ENCODE data around the gene MAMDC2. TPM values are rescaled to one million over a fixed set of nuclear protein-coding genes. Genes with fewer than 3 reads are reported as not detected.

The MAMDC2 gene
- total RNA-seq, 2 experiments from 2014 or later: 0.12 TPM; not detected in 1

GRCh38 chr9:70085241-70085640, 41.6 kb downstream of the MAMDC2 start:
- CTCF ChIA-PET: no interaction called here
- Mint-ChIP-seq H3K4me1 (no peaks in the 10 kb centered on the region), H3K36me3 (no peaks in the 10 kb centered on the region)

GRCh38 chr9:70091103-70091502, 47.5 kb downstream of the MAMDC2 start:
- CTCF ChIA-PET: no interaction called here
- Mint-ChIP-seq H3K4me1 (no peaks in the 10 kb centered on the region), H3K27ac (no peak overlapping the region), H3K4me3 (no peak overlapping the region), H3K36me3 (no peaks in the 10 kb centered on the region), H3K9me3 (ENCODE audit: low read depth) (no peaks in the 10 kb centered on the region), H3K27me3 (peaks cover 7% of the 10 kb centered on the region)
- DNase-seq (no peak), ATAC-seq (no peak)

More at GRCh38 chr9:70085241-70085640, 41.6 kb downstream of the MAMDC2 start:
- ATAC-seq (no peak), DNase-seq (no peak)
- peaks cover 12% of the 10 kb centered on the region for H3K27me3 Mint-ChIP-seq
- H3K4me3 Mint-ChIP-seq: no peak overlapping the region
- no peak overlapping the region for H3K27ac Mint-ChIP-seq
- H3K9me3 Mint-ChIP-seq (ENCODE audit: low read depth): no peaks in the 10 kb centered on the region

DNA sequence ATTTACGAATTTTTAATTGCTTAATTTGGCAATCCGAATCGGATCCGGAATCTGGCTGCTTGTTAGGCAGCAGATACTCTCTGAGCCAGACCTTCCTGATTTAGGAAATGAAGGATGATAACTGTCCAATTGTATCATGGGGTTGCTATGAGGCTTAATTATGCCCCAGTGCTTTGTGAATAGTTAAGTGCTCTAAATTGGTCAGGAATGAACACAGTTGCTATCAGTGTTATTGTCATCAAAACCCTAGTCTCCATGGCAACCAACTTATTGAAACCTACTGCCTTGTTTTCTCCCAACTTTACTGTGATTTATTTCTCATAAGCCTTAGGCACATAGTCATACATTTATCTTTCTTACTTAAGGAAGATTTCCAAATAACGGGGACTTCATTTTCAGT, 47.9 kb downstream of the MAMDC2 start:
- Mint-ChIP-seq H3K9me3 (ENCODE audit: low read depth) (no peaks in the 10 kb centered on the region), H3K36me3 (no peaks in the 10 kb centered on the region), H3K4me3 (no peak overlapping the region), H3K27ac (no peak overlapping the region), H3K4me1 (no peaks in the 10 kb centered on the region), H3K27me3 (peaks cover 7% of the 10 kb centered on the region)
- ATAC-seq (no peak), DNase-seq (no peak)
- CTCF ChIA-PET: no interaction called here

DNA sequence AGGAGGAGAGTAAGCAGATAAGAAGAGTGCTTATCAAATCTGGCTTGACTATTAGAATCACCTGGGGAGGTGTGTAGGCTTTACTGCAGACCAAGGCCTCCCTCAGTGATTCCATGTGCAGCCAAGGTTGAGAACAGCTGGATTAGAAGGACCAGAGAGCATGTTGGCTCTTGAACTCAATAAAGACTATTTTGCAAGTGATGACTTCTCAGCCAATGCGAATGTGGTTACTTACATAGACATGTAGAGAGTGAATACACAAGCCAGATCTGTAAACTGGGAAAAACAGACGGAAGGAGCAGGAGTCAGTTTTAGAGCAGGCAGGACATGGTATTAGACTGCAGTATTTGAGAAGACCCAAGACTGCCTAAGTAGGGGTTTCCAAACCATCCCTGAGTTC, 48.5 kb downstream of the MAMDC2 start:
- Mint-ChIP-seq H3K4me3 (no peak overlapping the region), H3K9me3 (ENCODE audit: low read depth) (no peaks in the 10 kb centered on the region), H3K27me3 (peaks cover 7% of the 10 kb centered on the region), H3K36me3 (no peaks in the 10 kb centered on the region), H3K4me1 (no peaks in the 10 kb centered on the region), H3K27ac (no peak overlapping the region)
- DNase-seq (no peak), ATAC-seq (no peak)
- CTCF ChIA-PET: no interaction called here

GRCh38 chr9:70093095-70093494, 49.4 kb downstream of the MAMDC2 start:
- CTCF ChIA-PET: no interaction called here
- H3K4me3 Mint-ChIP-seq: no peak overlapping the region
- H3K9me3 Mint-ChIP-seq (ENCODE audit: low read depth): no peaks in the 10 kb centered on the region
- peaks cover 7% of the 10 kb centered on the region for H3K27me3 Mint-ChIP-seq
- ATAC-seq: no peak
- H3K36me3 Mint-ChIP-seq: no peaks in the 10 kb centered on the region
- DNase-seq: no peak
- no peaks in the 10 kb centered on the region for H3K4me1 Mint-ChIP-seq
- H3K27ac Mint-ChIP-seq: no peak overlapping the region

DNA sequence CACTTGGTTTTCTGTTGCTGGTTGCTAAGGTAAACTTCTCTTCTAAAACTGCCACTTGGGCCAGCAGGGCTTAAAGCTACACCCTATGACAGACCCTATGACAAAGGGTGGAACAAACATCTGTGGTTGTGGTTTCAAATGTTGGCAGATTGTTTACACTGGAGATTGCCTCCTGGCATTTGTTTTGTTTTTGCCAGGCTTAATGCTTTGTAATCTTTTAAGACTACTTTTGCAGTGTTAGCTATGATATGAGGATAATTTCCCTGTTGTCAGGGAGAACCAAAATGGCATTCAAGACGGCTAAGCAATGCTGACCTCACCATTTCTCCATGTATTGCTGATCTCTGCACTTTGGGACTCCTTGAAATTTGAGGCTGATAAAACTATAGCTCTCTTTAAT, 50.3 kb downstream of the MAMDC2 start:
- DNase-seq: no peak
- Mint-ChIP-seq H3K27me3 (peaks cover 7% of the 10 kb centered on the region), H3K27ac (no peak overlapping the region), H3K4me1 (no peaks in the 10 kb centered on the region), H3K36me3 (no peaks in the 10 kb centered on the region), H3K9me3 (ENCODE audit: low read depth) (no peaks in the 10 kb centered on the region), H3K4me3 (no peak overlapping the region)
- no peak for ATAC-seq
- CTCF ChIA-PET: no interaction called here

GRCh38 chr9:70094747-70095146, 51.1 kb downstream of the MAMDC2 start:
- CTCF ChIA-PET: no interaction called here
- Mint-ChIP-seq H3K36me3 (no peaks in the 10 kb centered on the region), H3K9me3 (ENCODE audit: low read depth) (no peaks in the 10 kb centered on the region), H3K27me3 (peaks cover 5% of the 10 kb centered on the region), H3K27ac (no peak overlapping the region), H3K4me3 (no peak overlapping the region), H3K4me1 (no peaks in the 10 kb centered on the region)
- no peak for DNase-seq
- no peak for ATAC-seq

DNA sequence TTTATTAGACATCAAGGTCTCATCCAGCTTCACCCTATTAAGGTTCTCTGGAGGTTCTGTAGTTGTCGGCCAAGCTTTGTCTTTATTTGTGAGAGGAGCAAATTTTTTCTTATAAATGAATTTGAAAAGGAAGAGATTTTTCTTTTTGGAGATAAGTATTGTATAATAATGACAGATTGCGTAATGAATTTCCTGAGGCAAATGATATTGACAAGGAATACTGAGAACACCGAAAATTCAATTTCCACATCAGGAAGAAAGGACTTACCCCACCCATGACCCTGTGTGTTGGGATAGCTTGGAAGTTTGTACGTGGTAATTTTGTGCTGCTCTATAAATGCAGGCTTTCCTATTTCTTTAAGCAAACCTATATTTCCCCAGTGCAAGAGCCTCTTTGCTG, 53.5 kb downstream of the MAMDC2 start:
- no peak overlapping the region for H3K4me3 Mint-ChIP-seq
- no peaks in the 10 kb centered on the region for H3K9me3 Mint-ChIP-seq (ENCODE audit: low read depth)
- H3K27me3 Mint-ChIP-seq: peaks cover 5% of the 10 kb centered on the region
- ATAC-seq (no peak), DNase-seq (no peak)
- CTCF ChIA-PET: no interaction called here
- H3K27ac Mint-ChIP-seq: no peak overlapping the region
- H3K4me1 Mint-ChIP-seq: no peaks in the 10 kb centered on the region
- no peaks in the 10 kb centered on the region for H3K36me3 Mint-ChIP-seq

GRCh38 chr9:70100362-70100761, 56.7 kb downstream of the MAMDC2 start:
- no peak for DNase-seq
- H3K9me3 Mint-ChIP-seq (ENCODE audit: low read depth): no peaks in the 10 kb centered on the region
- no peak overlapping the region for H3K4me3 Mint-ChIP-seq
- H3K4me1 Mint-ChIP-seq: no peaks in the 10 kb centered on the region
- H3K27me3 Mint-ChIP-seq: no peaks in the 10 kb centered on the region
- H3K36me3 Mint-ChIP-seq: no peaks in the 10 kb centered on the region
- CTCF ChIA-PET: no interaction called here
- no peak overlapping the region for H3K27ac Mint-ChIP-seq
- ATAC-seq: no peak

DNA sequence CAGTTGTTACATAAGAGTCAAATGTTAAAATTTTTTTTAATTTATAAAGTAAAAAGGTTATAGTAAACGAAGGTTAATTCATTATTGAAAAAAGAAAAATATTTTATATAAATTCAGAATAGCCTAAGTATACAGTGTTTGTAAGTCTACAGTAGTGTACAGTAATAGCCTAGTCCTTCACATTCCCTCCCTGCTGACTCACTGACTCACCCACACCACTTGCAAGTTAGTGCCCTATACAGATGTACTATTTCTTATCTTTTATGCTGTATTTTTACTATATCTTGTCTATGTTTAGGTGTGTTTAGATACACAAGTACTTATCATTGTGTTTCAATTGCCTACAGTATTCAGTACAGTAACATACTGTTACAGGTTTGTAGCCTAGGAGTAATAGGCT, 57.6 kb downstream of the MAMDC2 start:
- Mint-ChIP-seq H3K9me3 (ENCODE audit: low read depth) (no peaks in the 10 kb centered on the region), H3K36me3 (no peaks in the 10 kb centered on the region), H3K4me1 (no peaks in the 10 kb centered on the region), H3K4me3 (no peak overlapping the region), H3K27me3 (no peaks in the 10 kb centered on the region), H3K27ac (no peak overlapping the region)
- DNase-seq (no peak), ATAC-seq (no peak)
- CTCF ChIA-PET: interaction anchor here (0.9 kb wide), 1 partner anchor 9 kb away, joined by 3 read pairs; no protein-coding TSS in a partner anchor

- no peak for ATAC-seq
- no peak overlapping the region for H3K27ac Mint-ChIP-seq
- no peak for DNase-seq
- H3K36me3 Mint-ChIP-seq: no peaks in the 10 kb centered on the region
- H3K4me1 Mint-ChIP-seq: no peaks in the 10 kb centered on the region
- no peak overlapping the region for H3K4me3 Mint-ChIP-seq
- peaks cover 6% of the 10 kb centered on the region for H3K27me3 Mint-ChIP-seq
- CTCF ChIA-PET: no interaction called here
- no peaks in the 10 kb centered on the region for H3K9me3 Mint-ChIP-seq (ENCODE audit: low read depth)
These were observed 61.5 kb downstream of the MAMDC2 start for GRCh38 chr9:70105147-70105546.

DNA sequence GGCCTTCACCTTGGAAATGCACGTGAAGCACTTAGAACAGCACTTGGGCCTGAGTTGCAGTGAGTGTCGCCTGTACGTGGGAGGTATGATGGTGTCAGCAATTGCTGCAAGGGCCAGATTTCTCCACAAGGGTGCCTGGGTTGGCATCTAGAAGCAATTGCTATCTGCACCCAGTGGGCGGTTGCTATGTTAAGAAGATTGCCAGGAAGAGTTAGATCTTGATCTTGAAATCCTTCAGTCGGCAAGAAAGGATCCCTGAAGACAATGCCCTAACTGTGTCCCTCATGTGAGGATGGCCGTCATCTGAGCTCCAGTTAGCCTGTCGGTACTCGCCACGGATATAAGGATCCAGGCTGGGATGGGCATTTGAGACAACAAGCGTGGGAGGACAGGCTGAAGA, 62.9 kb downstream of the MAMDC2 start:
- no peaks in the 10 kb centered on the region for H3K36me3 Mint-ChIP-seq
- H3K9me3 Mint-ChIP-seq (ENCODE audit: low read depth): no peaks in the 10 kb centered on the region
- no peak overlapping the region for H3K4me3 Mint-ChIP-seq
- no peak overlapping the region for H3K27ac Mint-ChIP-seq
- no peak for DNase-seq
- H3K4me1 Mint-ChIP-seq: peaks cover 5% of the 10 kb centered on the region
- ATAC-seq: no peak
- H3K27me3 Mint-ChIP-seq: peaks cover 10% of the 10 kb centered on the region
- CTCF ChIA-PET: no interaction called here

GRCh38 chr9:70107558-70107957, 63.9 kb downstream of the MAMDC2 start:
- DNase-seq (no peak), ATAC-seq (no peak)
- Mint-ChIP-seq H3K4me1 (peaks cover 5% of the 10 kb centered on the region), H3K27me3 (peaks cover 11% of the 10 kb centered on the region), H3K27ac (no peak overlapping the region), H3K36me3 (no peaks in the 10 kb centered on the region), H3K9me3 (ENCODE audit: low read depth) (no peaks in the 10 kb centered on the region), H3K4me3 (no peak overlapping the region)
- CTCF ChIA-PET: no interaction called here

- H3K27me3 Mint-ChIP-seq: peaks cover 11% of the 10 kb centered on the region
These were observed 64.5 kb downstream of the MAMDC2 start for GRCh38 chr9:70108181-70108580.

More at GRCh38 chr9:70108181-70108580, 64.5 kb downstream of the MAMDC2 start:
- no peaks in the 10 kb centered on the region for H3K9me3 Mint-ChIP-seq (ENCODE audit: low read depth)
- H3K27ac Mint-ChIP-seq: no peak overlapping the region
- no peak overlapping the region for H3K4me3 Mint-ChIP-seq
- DNase-seq (no peak), ATAC-seq (no peak)
- no peaks in the 10 kb centered on the region for H3K36me3 Mint-ChIP-seq
- CTCF ChIA-PET: interaction anchor here (0.9 kb wide), 1 partner anchor 137 kb away, joined by 4 read pairs; no protein-coding TSS in a partner anchor
- H3K4me1 Mint-ChIP-seq: peaks cover 5% of the 10 kb centered on the region
